VCaP (cell line): Measurements from ENCODE around the gene DPF3.

Experiments
- H3K27ac ChIP-seq: fragments of 450-650 bp; 2 replicates; pipeline ENCODE4 v1.5.1; 2017
- TF ChIP-seq, protein P1 (sequence below): fragments of 450-650 bp; conservative IDR thresholded peaks from 2 replicates; pipeline ENCODE4 v1.5.1; 2017; ENCODE audit warnings: mild to moderate bottlenecking, moderate library complexity

The DPF3 gene

GRCh38 chr14:72839351-72839750 lies 54.5 kb downstream of the DPF3 start:
- TF ChIP-seq, protein P1, sequence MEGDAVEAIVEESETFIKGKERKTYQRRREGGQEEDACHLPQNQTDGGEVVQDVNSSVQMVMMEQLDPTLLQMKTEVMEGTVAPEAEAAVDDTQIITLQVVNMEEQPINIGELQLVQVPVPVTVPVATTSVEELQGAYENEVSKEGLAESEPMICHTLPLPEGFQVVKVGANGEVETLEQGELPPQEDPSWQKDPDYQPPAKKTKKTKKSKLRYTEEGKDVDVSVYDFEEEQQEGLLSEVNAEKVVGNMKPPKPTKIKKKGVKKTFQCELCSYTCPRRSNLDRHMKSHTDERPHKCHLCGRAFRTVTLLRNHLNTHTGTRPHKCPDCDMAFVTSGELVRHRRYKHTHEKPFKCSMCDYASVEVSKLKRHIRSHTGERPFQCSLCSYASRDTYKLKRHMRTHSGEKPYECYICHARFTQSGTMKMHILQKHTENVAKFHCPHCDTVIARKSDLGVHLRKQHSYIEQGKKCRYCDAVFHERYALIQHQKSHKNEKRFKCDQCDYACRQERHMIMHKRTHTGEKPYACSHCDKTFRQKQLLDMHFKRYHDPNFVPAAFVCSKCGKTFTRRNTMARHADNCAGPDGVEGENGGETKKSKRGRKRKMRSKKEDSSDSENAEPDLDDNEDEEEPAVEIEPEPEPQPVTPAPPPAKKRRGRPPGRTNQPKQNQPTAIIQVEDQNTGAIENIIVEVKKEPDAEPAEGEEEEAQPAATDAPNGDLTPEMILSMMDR = no peak
- H3K27ac ChIP-seq = no peak overlapping the region

GRCh38 chr14:72836085-72836484 lies 57.8 kb downstream of the DPF3 start:
- no peak overlapping the region for H3K27ac ChIP-seq
- TF ChIP-seq, protein P1 = no peak

- H3K27ac ChIP-seq = no peak overlapping the region
- TF ChIP-seq, protein P1 = no peak
These were observed 60.7 kb downstream of the DPF3 start for GRCh38 chr14:72833174-72833573.

- TF ChIP-seq, protein P1 = no peak
- H3K27ac ChIP-seq = no peak overlapping the region
These were observed 62.9 kb downstream of the DPF3 start for GRCh38 chr14:72830786-72831594.

DNA sequence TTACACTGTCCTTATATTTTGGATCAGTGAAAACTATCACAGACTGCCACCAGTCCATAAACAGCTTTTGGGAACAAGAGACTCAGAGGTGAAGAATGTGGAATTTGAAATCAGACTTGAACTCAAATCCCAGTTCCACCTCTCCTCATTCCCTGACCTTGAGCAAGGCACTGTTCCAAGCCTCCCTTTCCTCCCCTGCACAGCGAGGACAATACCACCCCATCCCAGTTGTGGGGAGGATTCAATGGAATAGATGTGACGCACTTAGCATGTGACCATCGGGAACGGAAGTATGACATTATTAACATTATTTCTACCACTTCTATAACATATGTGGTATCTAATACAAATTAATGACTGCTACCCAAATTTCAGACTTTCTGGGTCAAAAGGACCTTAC lies 63.5 kb downstream of the DPF3 start:
- H3K27ac ChIP-seq = no peak overlapping the region
- TF ChIP-seq, protein P1 = no peak

GRCh38 chr14:72828604-72829003 lies 65.3 kb downstream of the DPF3 start:
- H3K27ac ChIP-seq = no peak overlapping the region
- TF ChIP-seq, protein P1 = no peak

DNA sequence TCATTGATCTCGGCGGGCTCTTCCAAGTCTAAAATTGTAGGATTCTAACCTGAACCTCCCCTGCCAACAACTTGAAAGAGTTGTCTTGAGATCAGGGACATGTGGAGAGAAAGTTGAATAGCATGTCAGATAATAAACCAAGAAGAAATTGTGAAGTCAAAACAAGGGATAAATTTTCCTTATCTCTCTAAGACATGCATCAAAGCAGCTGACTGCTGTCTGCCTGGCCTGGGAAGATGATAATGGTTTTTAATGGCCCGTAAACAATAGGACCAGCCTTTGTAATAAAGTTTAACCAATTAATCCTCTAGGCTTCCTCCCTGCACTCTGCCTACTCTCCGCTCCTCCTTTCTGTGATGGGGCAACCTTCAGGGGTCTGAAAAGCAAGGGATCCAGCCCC lies 67.9 kb downstream of the DPF3 start:
- H3K27ac ChIP-seq = no peak overlapping the region

More for the DNA sequence above, 67.9 kb downstream of the DPF3 start:
- TF ChIP-seq, protein P1 = no peak
